WTC11 (cell line): ENCODE results near the gene RPL9.

Source experiments
- CTCF ChIP-seq: fragments of 200-600 bp; IDR thresholded peaks from 2 replicates; pipeline ENCODE4 v1.8.0; 2022; ENCODE audit warnings: antibody characterized with exemption
- GTF2I ChIP-seq: fragments of 250-450 bp; sonication (Bioruptor Pico); conservative IDR thresholded peaks from 2 replicates; pipeline ENCODE4 v1.4.0; 2021; ENCODE audit warnings: mild to moderate bottlenecking
- NFE2L1 ChIP-seq: sonication (generic); formaldehyde crosslinking; IDR thresholded peaks from 2 replicates; pipeline ENCODE4 v1.8.1; 2023; ENCODE audit warnings: missing genetic modification reagents
- ZBTB21 ChIP-seq: sonication (generic); formaldehyde crosslinking; IDR thresholded peaks from 2 replicates; pipeline ENCODE4 v1.8.1; 2023; ENCODE audit warnings: mild to moderate bottlenecking, missing genetic modification reagents, borderline replicate concordance
- ZNF263 ChIP-seq: sonication (generic); formaldehyde crosslinking; IDR thresholded peaks from 2 replicates; pipeline ENCODE4 v1.8.1; 2022; ENCODE audit warnings: low read depth, mild to moderate bottlenecking, moderate library complexity, missing genetic modification reagents
- ZNF512 ChIP-seq: sonication (generic); formaldehyde crosslinking; IDR thresholded peaks from 2 replicates; pipeline ENCODE4 v1.8.1; 2022; ENCODE audit warnings: missing genetic modification reagents, borderline replicate concordance

- TF ChIP-seq CTCF, result no peak
- TF ChIP-seq NFE2L1 (CRISPR knock-in tag), result no peak
- TF ChIP-seq GTF2I (CRISPR knock-in tag), result no peak
- TF ChIP-seq ZNF512, result no peak
- no peak for TF ChIP-seq ZNF263 (CRISPR knock-in tag)
- no peak for TF ChIP-seq ZBTB21
These were observed 12.3 kb downstream of the RPL9 start for GRCh38 chr4:39446483-39446841.
